Raji (cell line): ENCODE data around the gene CCDC33.

ENCODE experiments used
- POLR2A ChIP-seq: IDR thresholded peaks from 2 replicates; pipeline ENCODE4 v1.6.1; 2011; ENCODE audit warnings: low read depth, low read length, control low read depth; ENCODE audit not compliant: insufficient read depth

The CCDC33 gene

GRCh38 chr15:74235962-74236361 lies at the start of gene CCDC33:
Gene CCDC33 (plus strand): TSS chr15:74236326. CDS start chr15:74236720, 394 bp downstream.
- TF ChIP-seq POLR2A, result no peak

- TF ChIP-seq POLR2A, result no peak
Observed at GRCh38 chr15:74188216-74188615, 47.9 kb upstream of the CCDC33 start.

- no peak for TF ChIP-seq POLR2A
Observed at GRCh38 chr15:74191798-74192197, 44.3 kb upstream of the CCDC33 start.

- TF ChIP-seq POLR2A, result no peak
Observed at GRCh38 chr15:74192751-74193150, 43.4 kb upstream of the CCDC33 start.

GRCh38 chr15:74193299-74193718 lies 42.8 kb upstream of the CCDC33 start:
- no peak for TF ChIP-seq POLR2A

GRCh38 chr15:74193905-74194304 lies 42.2 kb upstream of the CCDC33 start:
- TF ChIP-seq POLR2A, result no peak

GRCh38 chr15:74194572-74195559 lies 41.3 kb upstream of the CCDC33 start:
- TF ChIP-seq POLR2A, result no peak

- no peak for TF ChIP-seq POLR2A
Observed at GRCh38 chr15:74196175-74196574, 40.0 kb upstream of the CCDC33 start.

- TF ChIP-seq POLR2A, result no peak
Observed at GRCh38 chr15:74197176-74197965, 38.8 kb upstream of the CCDC33 start.

- no peak for TF ChIP-seq POLR2A
Observed at GRCh38 chr15:74199297-74199652, 36.9 kb upstream of the CCDC33 start.

GRCh38 chr15:74200412-74200815 lies 35.7 kb upstream of the CCDC33 start:
- TF ChIP-seq POLR2A, result no peak

GRCh38 chr15:74200871-74201419 lies 35.2 kb upstream of the CCDC33 start:
- TF ChIP-seq POLR2A, result no peak

GRCh38 chr15:74201710-74202420 lies 34.3 kb upstream of the CCDC33 start:
- TF ChIP-seq POLR2A, result no peak

- no peak for TF ChIP-seq POLR2A
Observed at GRCh38 chr15:74202452-74203401, 33.4 kb upstream of the CCDC33 start, which contains the start of gene STRA6. Gene STRA6 (minus strand): TSS chr15:74202787. CDS start chr15:74202267, 520 bp downstream.
